Smooth muscle cell (in vitro differentiated cells): ENCODE measurements around the gene ENKD1. TPM values are rescaled to one million over a fixed set of nuclear protein-coding genes. Genes with fewer than 3 reads are reported as not detected.

Source experiments
- DNase-seq: peaks from one replicate; lab custom pipeline; 2025; ENCODE audit not compliant: unreplicated experiment; lab: John Stamatoyannopoulos, UW
- H2AFZ ChIP-seq: fragments of 200-600 bp; sonication (generic); 2 replicates; pipeline ENCODE4 v1.6.0; 2016; ENCODE audit warnings: antibody characterized with exemption, low read depth, mild to moderate bottlenecking
- H3F3A ChIP-seq: fragments of 200-600 bp; sonication (generic); 2 replicates; pipeline ENCODE4 v1.6.0; 2017; ENCODE audit warnings: antibody characterized with exemption, low read depth
- H3K27ac ChIP-seq: fragments of 200-600 bp; sonication (generic); 2 replicates; pipeline ENCODE4 v1.5.1; 2016; ENCODE audit warnings: low read depth, mild to moderate bottlenecking
- H3K27me3 ChIP-seq: fragments of 200-600 bp; sonication (generic); 2 replicates; pipeline ENCODE4 v1.6.1; 2016; ENCODE audit warnings: low read depth, mild to moderate bottlenecking
- H3K36me3 ChIP-seq: fragments of 200-600 bp; sonication (generic); 2 replicates; pipeline ENCODE4 v1.5.1; 2016; ENCODE audit warnings: low read depth
- H3K4me1 ChIP-seq: fragments of 200-600 bp; sonication (generic); 2 replicates; pipeline ENCODE4 v1.5.1; 2016; ENCODE audit warnings: low read depth
- H3K4me2 ChIP-seq: fragments of 200-600 bp; sonication (generic); 2 replicates; pipeline ENCODE4 v1.6.0; 2016; ENCODE audit warnings: mild to moderate bottlenecking
- H3K4me3 ChIP-seq: fragments of 200-600 bp; sonication (generic); 2 replicates; pipeline ENCODE4 v1.5.1; 2016; ENCODE audit warnings: mild to moderate bottlenecking
- H3K79me2 ChIP-seq: fragments of 200-600 bp; sonication (generic); 2 replicates; pipeline ENCODE4 v1.6.0; 2016; ENCODE audit warnings: low read depth, mild to moderate bottlenecking
- H3K9ac ChIP-seq: fragments of 200-600 bp; sonication (generic); 2 replicates; pipeline ENCODE4 v1.6.0; 2016; ENCODE audit warnings: low read depth
- H3K9me3 ChIP-seq: fragments of 200-600 bp; sonication (generic); replicated peaks from 2 replicates; pipeline ENCODE4 v1.5.1; 2016; ENCODE audit warnings: low read depth
- H4K20me1 ChIP-seq: fragments of 200-600 bp; sonication (generic); 2 replicates; pipeline ENCODE4 v1.6.0; 2016; ENCODE audit warnings: low read depth
- WGBS: methylation state at CpG from one replicate; pipeline ENCODE4 v1.1.7; 2016; ENCODE audit warnings: low lambda C conversion rate; 5-methylcytosine and 5-hydroxymethylcytosine counted together
- polyA plus RNA-seq: library from polyadenylated mRNA; unstranded; fragments of >200 nt; fragmentation: Nextera tagmentation; extraction: Ambion mirVana; gene quantifications from 2 replicates; pipeline ENCODE4 v1.2.1, GENCODE V29; 2016
- total RNA-seq: library from RNA; depleted of rRNA; stranded (reverse); fragments of >200 nt; gene quantifications from 2 replicates; pipeline ENCODE4 v1.2.3, GENCODE V29; 2014
- TF ChIP-seq, protein P1 (sequence below): fragments of 200-600 bp; sonication (generic); IDR thresholded peaks from 2 replicates; pipeline ENCODE4 v1.5.1; 2017; ENCODE audit warnings: borderline replicate concordance, mild to moderate bottlenecking, antibody characterized with exemption; ENCODE audit not compliant: insufficient read depth, poor library complexity, severe bottlenecking

ENKD1 gene
- total and polyA plus RNA-seq, 2 experiments from 2014 or later = 9.8 to 14.2 TPM

DNA sequence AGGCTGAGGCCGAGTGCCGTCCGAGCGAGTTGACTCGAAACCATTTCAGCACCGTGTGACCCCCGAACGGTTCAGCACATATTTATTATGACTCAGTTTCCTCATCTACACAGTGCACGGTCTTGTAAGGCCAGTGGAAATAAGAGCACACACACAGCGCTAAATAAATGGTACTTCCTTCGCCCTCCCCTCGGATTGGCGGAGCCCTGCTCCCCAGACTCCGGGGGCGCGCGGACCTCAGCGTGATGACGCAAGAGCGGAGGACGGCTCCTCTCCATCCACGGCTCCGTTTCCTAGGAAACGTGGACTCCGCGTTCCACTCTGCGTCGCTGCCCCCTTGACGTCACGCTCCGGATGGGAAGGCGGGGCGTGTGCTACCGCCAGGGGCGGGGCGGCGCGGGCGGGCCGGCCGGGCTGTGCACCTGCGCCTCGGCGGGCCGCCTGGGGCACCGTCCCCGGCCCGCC lies 6.0 kb downstream of the ENKD1 start, which contains the start of gene PARD6A:
PARD6A (plus strand) TSS at position 397 of the 465 bp plus-strand sequence. CDS start 79 bp downstream, outside the sequence.
- H3K4me2 ChIP-seq = peak within 1 kb of the TSS; percentile 92
- peak within 1 kb of the TSS; percentile 93 for H2AFZ ChIP-seq
- peak within 1 kb of the TSS; percentile 73 for H3K4me3 ChIP-seq
- H3K79me2 ChIP-seq = no peaks in the 10 kb centered on the region
- 2% methylated on average over 30 of the region's 48 CpGs for WGBS
- no peaks in the 10 kb centered on the region for H3K9me3 ChIP-seq
- no peaks in the 10 kb centered on the region for H3K36me3 ChIP-seq
- peak; percentile 80 for DNase-seq
- peaks cover 4% of the 10 kb centered on the region for H3F3A ChIP-seq
- H3K27me3 ChIP-seq = no peaks in the 10 kb centered on the region
- H3K4me1 ChIP-seq = peaks cover 3% of the 10 kb centered on the region
- peak within 1 kb of the TSS; percentile 87 for H3K27ac ChIP-seq
- H3K9ac ChIP-seq = peak within 1 kb of the TSS; percentile 79
- H4K20me1 ChIP-seq = peaks cover 7% of the 10 kb centered on the region
- TF ChIP-seq, protein P1, sequence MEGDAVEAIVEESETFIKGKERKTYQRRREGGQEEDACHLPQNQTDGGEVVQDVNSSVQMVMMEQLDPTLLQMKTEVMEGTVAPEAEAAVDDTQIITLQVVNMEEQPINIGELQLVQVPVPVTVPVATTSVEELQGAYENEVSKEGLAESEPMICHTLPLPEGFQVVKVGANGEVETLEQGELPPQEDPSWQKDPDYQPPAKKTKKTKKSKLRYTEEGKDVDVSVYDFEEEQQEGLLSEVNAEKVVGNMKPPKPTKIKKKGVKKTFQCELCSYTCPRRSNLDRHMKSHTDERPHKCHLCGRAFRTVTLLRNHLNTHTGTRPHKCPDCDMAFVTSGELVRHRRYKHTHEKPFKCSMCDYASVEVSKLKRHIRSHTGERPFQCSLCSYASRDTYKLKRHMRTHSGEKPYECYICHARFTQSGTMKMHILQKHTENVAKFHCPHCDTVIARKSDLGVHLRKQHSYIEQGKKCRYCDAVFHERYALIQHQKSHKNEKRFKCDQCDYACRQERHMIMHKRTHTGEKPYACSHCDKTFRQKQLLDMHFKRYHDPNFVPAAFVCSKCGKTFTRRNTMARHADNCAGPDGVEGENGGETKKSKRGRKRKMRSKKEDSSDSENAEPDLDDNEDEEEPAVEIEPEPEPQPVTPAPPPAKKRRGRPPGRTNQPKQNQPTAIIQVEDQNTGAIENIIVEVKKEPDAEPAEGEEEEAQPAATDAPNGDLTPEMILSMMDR = no peak

DNA sequence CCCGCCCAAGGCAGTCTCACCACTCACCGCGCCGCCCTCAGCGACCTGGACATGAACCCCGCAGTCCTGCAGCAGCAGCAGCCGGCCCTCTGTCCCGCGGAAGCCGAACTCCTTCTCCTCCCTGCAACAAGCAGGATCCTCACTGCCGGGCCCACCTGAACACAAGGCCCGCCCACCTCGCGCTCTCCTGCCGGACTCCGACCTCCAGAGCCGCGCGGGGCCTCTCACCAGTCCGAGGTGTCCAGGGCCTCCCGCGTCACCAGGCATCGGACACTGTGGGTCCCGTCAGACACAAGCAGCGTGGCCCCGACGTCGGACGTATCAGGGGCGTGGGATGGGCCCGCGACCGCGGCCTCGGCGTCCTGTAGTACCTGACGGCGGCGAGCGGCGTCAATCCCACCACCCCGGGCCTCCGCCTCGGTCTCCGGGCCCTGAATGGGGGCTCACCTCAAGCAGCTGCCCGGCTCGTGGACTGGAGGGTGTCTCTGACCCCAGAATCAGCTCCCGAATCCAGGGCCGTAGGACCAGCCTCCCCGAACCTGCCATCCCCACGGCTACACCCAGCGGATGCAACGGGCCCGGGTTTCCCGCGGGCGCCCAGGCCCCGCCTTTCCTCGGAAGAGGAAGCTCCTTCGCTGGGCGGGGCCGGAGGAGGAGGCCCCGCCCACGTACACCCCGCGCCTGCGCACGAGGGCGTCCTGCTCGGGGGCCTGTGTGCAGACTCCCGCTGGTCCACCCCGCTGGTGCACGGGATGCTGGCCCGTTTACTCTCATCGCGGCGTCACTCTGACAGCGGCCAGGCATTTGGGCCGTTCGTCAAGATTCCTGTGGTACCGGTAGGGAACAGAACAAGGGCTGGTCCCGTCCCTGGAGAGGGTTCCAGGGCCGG lies 6.6 kb downstream of the ENKD1 start, which contains the start of gene ACD:
ACD (minus strand) TSS at position 586 of the 889 bp plus-strand sequence; CDS start at position 546, 40 bp downstream.
- Histone ChIP-seq H3K4me3 (peak within 1 kb of the TSS; percentile 73), H3K9me3 (no peaks in the 10 kb centered on the region), H4K20me1 (peaks cover 7% of the 10 kb centered on the region), H3K4me2 (peak within 1 kb of the TSS; percentile 92), H3K9ac (peak within 1 kb of the TSS; percentile 79), H3K79me2 (no peaks in the 10 kb centered on the region), H3K36me3 (no peaks in the 10 kb centered on the region), H3K4me1 (peaks cover 3% of the 10 kb centered on the region), H3F3A (peaks cover 4% of the 10 kb centered on the region), H3K27ac (peak within 1 kb of the TSS; percentile 87), H3K27me3 (no peaks in the 10 kb centered on the region), H2AFZ (peak within 1 kb of the TSS; percentile 93)
- DNase-seq = peak; percentile 80
- WGBS = 2% methylated on average over 69 of the region's 83 CpGs
- TF ChIP-seq, protein P1 = no peak

DNA sequence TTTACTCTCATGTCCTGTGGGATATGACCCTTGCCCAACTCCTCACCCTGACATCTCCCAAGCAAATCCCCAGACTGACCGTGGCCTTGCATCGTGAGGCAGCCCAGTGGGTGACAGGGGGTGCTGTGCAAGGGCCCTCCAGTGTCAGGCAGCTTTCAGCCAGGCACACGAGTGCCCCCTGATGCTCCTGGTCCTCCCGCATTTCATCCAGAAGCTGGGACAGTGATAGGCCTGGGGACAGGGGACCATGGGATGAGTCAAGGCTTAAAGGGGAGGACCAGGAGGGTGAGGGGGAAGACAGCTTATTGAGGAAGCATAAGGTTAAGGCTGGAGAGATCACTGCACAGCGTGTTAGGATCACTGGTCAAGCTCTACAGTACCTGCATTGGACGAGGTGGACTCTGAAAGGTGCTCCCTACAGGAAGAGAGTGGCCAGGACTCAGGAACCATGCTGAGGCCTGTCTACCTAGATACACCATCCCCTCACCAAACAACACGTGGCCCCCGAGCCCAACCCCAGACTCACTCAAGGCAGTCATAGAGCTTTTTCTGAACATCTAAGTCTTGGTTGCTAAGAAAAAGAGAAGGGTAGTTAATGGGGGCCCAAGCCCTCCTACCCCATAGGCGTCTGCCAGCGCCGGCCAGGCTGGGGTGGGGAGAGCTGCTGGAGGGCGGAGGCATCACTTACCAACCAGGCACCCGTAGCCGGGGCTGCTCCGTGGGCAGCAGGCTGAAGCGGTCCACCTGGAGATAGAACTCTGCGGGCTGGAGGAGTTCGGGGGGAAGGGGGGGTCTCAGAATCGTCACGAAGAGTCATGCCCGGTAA lies 7.5 kb downstream of the ENKD1 start:
- 53% methylated on average over 18 of the region's 21 CpGs for WGBS
- Histone ChIP-seq H3K9me3 (no peaks in the 10 kb centered on the region), H3K36me3 (no peaks in the 10 kb centered on the region), H4K20me1 (peaks cover 7% of the 10 kb centered on the region), H3K27me3 (no peaks in the 10 kb centered on the region), H3K79me2 (no peaks in the 10 kb centered on the region), H3F3A (peaks cover 4% of the 10 kb centered on the region), H3K27ac (no peak overlapping the region), H2AFZ (no peak overlapping the region), H3K9ac (no peak overlapping the region), H3K4me1 (peaks cover 3% of the 10 kb centered on the region), H3K4me3 (peak overlapping the region; percentile 73), H3K4me2 (peak overlapping the region; percentile 92)
- DNase-seq = no peak
- TF ChIP-seq, protein P1 = no peak
